ENCODE data around the gene MAPK4. TPM values are rescaled to one million over a fixed set of nuclear protein-coding genes. Genes with fewer than 3 reads are reported as not detected.
"Not testable (repeated sequence)": the region's sequence is repeated elsewhere in the genome, so short reads cannot be mapped to it uniquely, and the experiment has no call there.

The MAPK4 gene
- total RNA-seq, 1 donor from 2014 or later = 3.1 TPM

DNA sequence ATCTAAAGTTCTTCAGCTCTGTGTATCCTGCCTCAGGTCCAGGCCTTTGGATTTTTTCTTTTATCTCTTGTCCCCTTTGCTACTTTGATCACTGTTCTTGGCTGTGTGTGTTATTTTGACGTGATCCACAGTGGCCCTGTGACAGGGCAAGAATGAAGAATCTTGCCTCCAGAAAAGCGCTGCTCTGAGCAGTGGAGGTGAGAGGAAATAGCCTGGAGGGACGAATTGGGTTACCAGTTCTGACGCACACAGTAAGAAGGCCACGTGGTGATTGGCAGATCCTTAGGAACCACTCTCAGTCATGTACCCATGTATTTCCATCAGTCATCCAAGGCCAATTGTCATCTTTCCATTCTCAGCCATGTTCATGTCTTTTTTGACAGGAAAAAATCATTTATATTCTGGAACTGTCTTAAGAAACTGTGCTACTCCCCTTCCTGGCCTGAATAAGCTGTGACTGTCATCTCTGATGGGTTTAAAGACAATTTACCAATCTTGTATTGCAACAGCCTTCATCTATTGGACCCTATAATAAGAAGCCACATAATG is 47.6 kb downstream of the MAPK4 start:
- Histone ChIP-seq H3K4me3 (ENCODE audit: low read depth, low read length) (no peak overlapping the region), H3K36me3 (ENCODE audit: control insufficient read depth, insufficient read depth, low read length) (no peaks in the 10 kb centered on the region), H3K27me3 (ENCODE audit: control insufficient read depth, insufficient read depth, low read length) (no peaks in the 10 kb centered on the region)
- TF ChIP-seq, protein P1, sequence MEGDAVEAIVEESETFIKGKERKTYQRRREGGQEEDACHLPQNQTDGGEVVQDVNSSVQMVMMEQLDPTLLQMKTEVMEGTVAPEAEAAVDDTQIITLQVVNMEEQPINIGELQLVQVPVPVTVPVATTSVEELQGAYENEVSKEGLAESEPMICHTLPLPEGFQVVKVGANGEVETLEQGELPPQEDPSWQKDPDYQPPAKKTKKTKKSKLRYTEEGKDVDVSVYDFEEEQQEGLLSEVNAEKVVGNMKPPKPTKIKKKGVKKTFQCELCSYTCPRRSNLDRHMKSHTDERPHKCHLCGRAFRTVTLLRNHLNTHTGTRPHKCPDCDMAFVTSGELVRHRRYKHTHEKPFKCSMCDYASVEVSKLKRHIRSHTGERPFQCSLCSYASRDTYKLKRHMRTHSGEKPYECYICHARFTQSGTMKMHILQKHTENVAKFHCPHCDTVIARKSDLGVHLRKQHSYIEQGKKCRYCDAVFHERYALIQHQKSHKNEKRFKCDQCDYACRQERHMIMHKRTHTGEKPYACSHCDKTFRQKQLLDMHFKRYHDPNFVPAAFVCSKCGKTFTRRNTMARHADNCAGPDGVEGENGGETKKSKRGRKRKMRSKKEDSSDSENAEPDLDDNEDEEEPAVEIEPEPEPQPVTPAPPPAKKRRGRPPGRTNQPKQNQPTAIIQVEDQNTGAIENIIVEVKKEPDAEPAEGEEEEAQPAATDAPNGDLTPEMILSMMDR (IDR thresholded peaks at IDR 0.05; ENCODE audit: insufficient read depth, low read length, poor library complexity, severe bottlenecking) = no peak
- DNase-seq (ENCODE audit: low read depth) = no peak

DNA sequence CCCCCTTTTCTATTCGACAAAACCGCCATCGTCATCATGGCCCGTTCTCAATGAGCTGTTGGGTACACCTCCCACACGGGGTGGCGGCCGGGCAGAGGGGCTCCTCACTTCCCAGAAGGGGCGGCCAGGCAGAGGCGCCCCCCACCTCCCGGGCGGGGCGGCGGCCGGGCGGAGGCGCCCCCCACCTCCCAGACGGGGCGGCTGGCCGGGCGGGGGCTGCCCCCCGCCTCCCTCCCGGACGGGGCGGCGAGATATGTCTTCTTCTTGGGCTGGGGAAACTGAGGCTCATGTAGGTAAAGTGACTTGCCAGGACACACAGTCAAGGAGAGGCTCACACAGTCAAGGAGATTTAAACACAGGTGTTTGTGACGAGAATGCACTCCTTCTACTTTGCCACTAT is 49.3 kb downstream of the MAPK4 start:
- not testable (repeated sequence) for DNase-seq (ENCODE audit: low read depth); H3K36me3 ChIP-seq (ENCODE audit: control insufficient read depth, insufficient read depth, low read length); H3K27me3 ChIP-seq (ENCODE audit: control insufficient read depth, insufficient read depth, low read length); H3K4me3 ChIP-seq (ENCODE audit: low read depth, low read length)

DNA sequence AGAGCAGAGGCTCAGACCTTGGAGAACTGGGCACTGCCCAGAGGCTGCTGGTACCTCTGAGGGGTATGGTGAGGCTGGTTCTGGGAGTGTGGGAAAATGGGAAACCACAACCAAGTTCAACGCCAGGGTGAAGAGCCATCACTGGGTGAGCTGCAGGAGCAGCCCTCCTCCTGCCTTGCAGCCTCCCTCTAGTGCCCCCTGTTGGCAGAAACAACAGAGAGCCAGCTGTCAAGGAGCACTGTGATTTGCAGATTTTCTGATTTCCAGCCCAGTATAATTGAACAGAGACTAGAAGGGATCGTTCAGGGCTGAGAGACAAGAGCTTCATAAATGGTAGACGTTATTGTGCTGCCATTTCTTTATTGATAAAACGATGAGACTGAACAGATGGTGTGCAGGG is 50.5 kb downstream of the MAPK4 start:
- Histone ChIP-seq H3K36me3 (ENCODE audit: control insufficient read depth, insufficient read depth, low read length) (no peaks in the 10 kb centered on the region), H3K27me3 (ENCODE audit: control insufficient read depth, insufficient read depth, low read length) (no peaks in the 10 kb centered on the region), H3K4me3 (ENCODE audit: low read depth, low read length) (no peak overlapping the region)
- TF ChIP-seq, protein P1 (IDR thresholded peaks at IDR 0.05; ENCODE audit: insufficient read depth, low read length, poor library complexity, severe bottlenecking) = no peak
- DNase-seq (ENCODE audit: low read depth) = no peak

DNA sequence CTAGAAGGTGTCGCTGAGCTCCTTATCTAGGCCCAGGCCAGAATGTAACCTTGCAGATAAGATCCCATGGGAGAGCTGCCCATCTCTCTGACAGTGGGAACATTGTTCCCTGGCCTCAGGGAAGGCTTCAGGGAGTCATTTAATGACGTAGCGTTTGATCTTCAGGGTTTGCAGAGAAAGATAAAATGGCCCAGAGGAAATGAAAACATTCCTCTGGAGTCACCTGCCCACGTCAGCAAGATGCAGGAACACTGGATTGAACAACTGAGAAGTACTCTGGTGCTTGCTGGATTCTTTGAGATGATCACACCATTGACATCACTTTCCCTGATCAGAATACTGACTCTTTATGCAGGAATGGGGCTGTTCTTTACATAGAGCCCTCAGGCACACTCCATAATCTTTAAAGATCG is 51.6 kb downstream of the MAPK4 start:
- H3K27me3 ChIP-seq (ENCODE audit: control insufficient read depth, insufficient read depth, low read length) = no peaks in the 10 kb centered on the region
- H3K36me3 ChIP-seq (ENCODE audit: control insufficient read depth, insufficient read depth, low read length) = no peaks in the 10 kb centered on the region
- TF ChIP-seq, protein P1 (IDR thresholded peaks at IDR 0.05; ENCODE audit: insufficient read depth, low read length, poor library complexity, severe bottlenecking) = no peak
- no peak overlapping the region for H3K4me3 ChIP-seq (ENCODE audit: low read depth, low read length)
- no peak for DNase-seq (ENCODE audit: low read depth)

DNA sequence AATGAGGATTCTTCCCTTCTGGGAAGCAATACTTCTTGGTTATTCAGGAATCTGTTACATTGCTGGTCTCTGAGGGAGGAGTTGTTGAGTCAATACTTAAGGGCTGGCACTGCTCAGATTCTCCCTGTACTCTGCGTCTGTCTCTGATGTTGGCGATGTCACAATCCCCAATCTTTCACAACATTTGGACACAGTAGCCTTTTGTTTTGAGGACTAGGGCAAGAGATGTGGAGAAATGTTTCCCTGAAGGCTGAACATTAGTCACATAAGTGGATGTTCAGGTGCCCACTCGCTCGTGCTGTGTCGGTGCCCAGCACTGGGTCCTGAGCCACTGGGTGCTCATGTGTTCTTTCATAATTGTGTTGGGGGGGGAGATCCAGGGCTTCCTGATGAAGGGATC is 55.0 kb downstream of the MAPK4 start:
- no peak for DNase-seq (ENCODE audit: low read depth)
- H3K36me3 ChIP-seq (ENCODE audit: control insufficient read depth, insufficient read depth, low read length) = no peaks in the 10 kb centered on the region
- H3K27me3 ChIP-seq (ENCODE audit: control insufficient read depth, insufficient read depth, low read length) = no peaks in the 10 kb centered on the region
- H3K4me3 ChIP-seq (ENCODE audit: low read depth, low read length) = no peak overlapping the region
- TF ChIP-seq, protein P1 (IDR thresholded peaks at IDR 0.05; ENCODE audit: insufficient read depth, low read length, poor library complexity, severe bottlenecking) = no peak

DNA sequence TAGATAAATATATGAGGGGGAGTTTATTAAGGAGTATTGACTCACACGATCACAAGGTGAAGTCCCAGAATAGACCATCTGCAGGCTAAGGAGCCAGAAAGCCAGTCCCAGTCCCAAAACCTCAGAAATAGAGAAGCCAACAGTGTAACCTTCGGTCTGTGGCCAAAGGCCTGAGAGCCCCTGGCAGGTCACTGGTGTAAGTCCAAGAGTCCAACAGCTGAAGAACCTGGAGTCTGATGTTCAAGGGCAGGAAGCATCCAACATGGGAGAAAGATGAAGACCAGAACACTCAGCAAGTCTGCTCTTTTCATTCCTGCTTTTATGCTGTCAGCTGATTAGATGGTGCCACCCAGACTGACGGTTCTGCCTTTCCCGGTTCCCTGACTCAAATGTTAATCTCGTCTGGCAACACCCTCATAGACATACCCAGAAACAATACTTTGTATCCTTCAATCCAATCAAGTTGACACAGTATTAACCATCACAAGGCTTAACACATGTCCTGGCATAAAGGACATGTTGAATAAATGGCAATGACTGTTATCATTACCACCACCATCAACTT is 56.7 kb downstream of the MAPK4 start:
- no peak overlapping the region for H3K4me3 ChIP-seq (ENCODE audit: low read depth, low read length)
- TF ChIP-seq, protein P1 (IDR thresholded peaks at IDR 0.05; ENCODE audit: insufficient read depth, low read length, poor library complexity, severe bottlenecking) = no peak
- no peaks in the 10 kb centered on the region for H3K27me3 ChIP-seq (ENCODE audit: control insufficient read depth, insufficient read depth, low read length)
- DNase-seq (ENCODE audit: low read depth) = no peak
- no peaks in the 10 kb centered on the region for H3K36me3 ChIP-seq (ENCODE audit: control insufficient read depth, insufficient read depth, low read length)
